Esophagus muscularis mucosa (tissue), 4 donors: Measurements from ENCODE around the gene PROK1.

Experiments used
- EP300 ChIP-seq: sonication (generic); formaldehyde crosslinking; IDR thresholded peaks from one replicate; pipeline ENCODE4 v1.6.1; 2017; ENCODE audit warnings: antibody characterized with exemption
- POLR2A ChIP-seq: fragments of 450-650 bp; IDR thresholded peaks from one replicate; pipeline ENCODE4 v1.6.1; 2017; ENCODE audit warnings: antibody characterized with exemption, moderate library complexity, mild to moderate bottlenecking, low read depth
- POLR2AphosphoS5 ChIP-seq, 2 donors: sonication (generic); formaldehyde crosslinking; IDR thresholded peaks; one replicate each; pipeline ENCODE4 v1.6.1; 2017; ENCODE audit warnings: antibody characterized with exemption in 2 of 2
- TF ChIP-seq, protein P1 (sequence below), 3 experiments: fragments of 200-600 bp in 2 of 3; fragments of 450-650 bp in 1 of 3; sonication (generic) in 2 of 3; IDR thresholded peaks; one replicate each; pipeline ENCODE4 v1.5.1; 2017 to 2019; ENCODE audit warnings: antibody characterized with exemption in 3 of 3, mild to moderate bottlenecking in 2 of 3, moderate library complexity in 1 of 3

DNA sequence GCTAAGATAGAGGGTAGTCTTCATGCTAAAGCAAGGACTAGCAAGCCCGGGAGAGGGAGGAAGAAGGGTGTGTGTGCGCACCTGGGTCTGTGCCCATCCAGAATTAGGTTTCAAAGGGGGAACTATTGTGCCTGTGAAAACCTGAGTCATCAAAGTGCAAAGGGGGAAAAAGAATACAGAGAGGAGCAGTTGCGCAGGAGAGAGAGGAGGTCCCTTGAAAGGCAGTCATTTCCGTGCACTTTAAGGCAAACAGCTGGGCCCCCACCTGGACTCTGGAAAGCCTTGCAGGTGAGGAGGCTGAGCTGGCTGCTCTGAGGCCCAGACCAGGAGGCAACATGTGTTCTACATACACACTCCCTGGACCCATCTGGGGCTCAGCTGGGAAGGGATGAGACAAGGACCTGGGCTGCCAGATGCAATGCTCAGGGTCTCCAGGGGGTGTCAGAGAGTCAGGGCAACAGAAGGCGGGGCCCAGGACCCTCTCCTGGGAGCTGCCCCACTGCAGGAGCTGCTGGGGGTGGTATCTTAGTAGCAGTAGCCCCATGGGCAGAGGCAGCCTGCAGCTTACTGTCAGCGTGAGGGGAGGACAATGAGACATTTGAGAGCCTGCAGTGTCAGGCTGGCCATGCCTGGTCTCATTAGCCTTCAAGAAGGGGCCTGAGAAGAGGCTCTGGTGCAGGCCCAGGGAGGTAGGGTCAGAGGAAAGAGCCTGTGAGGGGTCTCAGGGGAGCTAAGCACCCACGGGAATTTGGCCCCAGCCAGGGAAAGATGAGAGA lies 14.3 kb downstream of the PROK1 start:
- TF ChIP-seq, protein P1, sequence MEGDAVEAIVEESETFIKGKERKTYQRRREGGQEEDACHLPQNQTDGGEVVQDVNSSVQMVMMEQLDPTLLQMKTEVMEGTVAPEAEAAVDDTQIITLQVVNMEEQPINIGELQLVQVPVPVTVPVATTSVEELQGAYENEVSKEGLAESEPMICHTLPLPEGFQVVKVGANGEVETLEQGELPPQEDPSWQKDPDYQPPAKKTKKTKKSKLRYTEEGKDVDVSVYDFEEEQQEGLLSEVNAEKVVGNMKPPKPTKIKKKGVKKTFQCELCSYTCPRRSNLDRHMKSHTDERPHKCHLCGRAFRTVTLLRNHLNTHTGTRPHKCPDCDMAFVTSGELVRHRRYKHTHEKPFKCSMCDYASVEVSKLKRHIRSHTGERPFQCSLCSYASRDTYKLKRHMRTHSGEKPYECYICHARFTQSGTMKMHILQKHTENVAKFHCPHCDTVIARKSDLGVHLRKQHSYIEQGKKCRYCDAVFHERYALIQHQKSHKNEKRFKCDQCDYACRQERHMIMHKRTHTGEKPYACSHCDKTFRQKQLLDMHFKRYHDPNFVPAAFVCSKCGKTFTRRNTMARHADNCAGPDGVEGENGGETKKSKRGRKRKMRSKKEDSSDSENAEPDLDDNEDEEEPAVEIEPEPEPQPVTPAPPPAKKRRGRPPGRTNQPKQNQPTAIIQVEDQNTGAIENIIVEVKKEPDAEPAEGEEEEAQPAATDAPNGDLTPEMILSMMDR (IDR thresholded peaks at IDR 0.05) = no peak
- TF ChIP-seq EP300 (no peak), POLR2A (no peak), POLR2AphosphoS5 (IDR thresholded peaks at IDR 0.05) (no peak)
